ENCODE data around the gene TEC. TPM values are rescaled to one million over a fixed set of nuclear protein-coding genes. Genes with fewer than 3 reads are reported as not detected.
"Not testable (repeated sequence)": the region's sequence is repeated elsewhere in the genome, so short reads cannot be mapped to it uniquely, and the experiment has no call there.

The TEC gene
- polyA plus RNA-seq, 1 donor (not counting 4 experiments of a cell fraction or from before 2014, with no cell fraction given), result 0.39 TPM

DNA sequence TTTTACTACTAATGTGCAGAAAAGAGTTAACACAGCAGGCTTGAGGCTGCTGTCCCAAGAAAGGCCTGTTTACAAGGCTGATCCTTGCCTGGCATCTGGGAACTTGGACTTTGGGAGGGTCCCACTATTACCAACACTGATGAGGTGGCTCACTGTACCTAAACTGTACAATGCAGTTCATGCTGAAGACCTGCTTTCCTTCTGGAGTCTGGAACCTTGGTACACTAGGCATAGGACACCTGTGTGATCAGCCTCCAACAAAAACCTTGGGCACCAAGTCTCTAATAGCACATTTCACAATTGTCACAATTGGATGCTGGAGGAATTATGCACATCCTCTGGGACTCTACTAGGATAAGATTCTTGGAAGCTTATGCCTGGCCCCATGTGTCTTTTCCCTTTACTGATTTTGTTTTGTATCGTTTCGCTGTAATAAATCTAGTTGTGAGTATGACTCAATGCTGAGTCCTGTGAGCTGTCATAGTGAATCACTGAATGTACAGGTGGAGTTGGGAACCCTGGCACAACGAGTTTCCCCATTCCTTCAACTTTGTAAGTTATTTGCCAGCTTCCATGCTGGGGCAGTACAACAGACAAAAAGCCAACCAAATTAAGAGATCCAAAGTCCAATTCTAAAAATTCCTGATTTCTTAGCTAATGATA lies 45.9 kb downstream of the TEC start:
- FAIRE-seq (peak; percentile 99), DNase-seq (ENCODE audit: low read depth, low spot score) (peak; percentile 21)
- Histone ChIP-seq H4K20me1 (ENCODE audit: control insufficient read depth, extremely low read depth, insufficient read depth, low read length) (no peaks in the 10 kb centered on the region), H3K36me3 (ENCODE audit: control insufficient read depth in 2 of 2, extremely low read depth in 1 of 2, insufficient read depth in 2 of 2, low read length in 2 of 2) (no peaks in the 10 kb centered on the region), H3K9me1 (ENCODE audit: control insufficient read depth, extremely low read depth, insufficient read depth, low read length) (peaks cover 2% of the 10 kb centered on the region), H3K79me2 (ENCODE audit: control insufficient read depth, insufficient read depth, low read length) (no peaks in the 10 kb centered on the region), H3K4me3 (ENCODE audit: control insufficient read depth in 2 of 3, extremely low read depth in 1 of 3, insufficient read depth in 2 of 3, low read depth in 1 of 3, low read length in 3 of 3) (no peak overlapping the region), H3K4me1 (ENCODE audit: control insufficient read depth, extremely low read depth, insufficient read depth, low read length) (peaks cover 14% of the 10 kb centered on the region), H3K9me3 (ENCODE audit: control insufficient read depth, low read depth, low read length) (no peaks in the 10 kb centered on the region), H3K9ac (ENCODE audit: control insufficient read depth, extremely low read depth, insufficient read depth, low read length) (no peak overlapping the region), H3K27me3 (ENCODE audit: control insufficient read depth, extremely low read depth, insufficient read depth, low read length) (no peaks in the 10 kb centered on the region), H3K4me2 (ENCODE audit: control insufficient read depth, extremely low read depth, insufficient read depth, low read depth, low read length) (peak overlapping the region; percentile 37), H2AFZ (ENCODE audit: control insufficient read depth, low read length) (no peak overlapping the region), H3K27ac (ENCODE audit: control insufficient read depth, insufficient read depth, low read length) (peak overlapping the region; percentile 22)
- dilution Hi-C loops (cut with MboI; ENCODE audit: extremely low pct_ligation_motif_present, low sequenced_read_pairs), result no loop called here
- TF ChIP-seq, protein P1, sequence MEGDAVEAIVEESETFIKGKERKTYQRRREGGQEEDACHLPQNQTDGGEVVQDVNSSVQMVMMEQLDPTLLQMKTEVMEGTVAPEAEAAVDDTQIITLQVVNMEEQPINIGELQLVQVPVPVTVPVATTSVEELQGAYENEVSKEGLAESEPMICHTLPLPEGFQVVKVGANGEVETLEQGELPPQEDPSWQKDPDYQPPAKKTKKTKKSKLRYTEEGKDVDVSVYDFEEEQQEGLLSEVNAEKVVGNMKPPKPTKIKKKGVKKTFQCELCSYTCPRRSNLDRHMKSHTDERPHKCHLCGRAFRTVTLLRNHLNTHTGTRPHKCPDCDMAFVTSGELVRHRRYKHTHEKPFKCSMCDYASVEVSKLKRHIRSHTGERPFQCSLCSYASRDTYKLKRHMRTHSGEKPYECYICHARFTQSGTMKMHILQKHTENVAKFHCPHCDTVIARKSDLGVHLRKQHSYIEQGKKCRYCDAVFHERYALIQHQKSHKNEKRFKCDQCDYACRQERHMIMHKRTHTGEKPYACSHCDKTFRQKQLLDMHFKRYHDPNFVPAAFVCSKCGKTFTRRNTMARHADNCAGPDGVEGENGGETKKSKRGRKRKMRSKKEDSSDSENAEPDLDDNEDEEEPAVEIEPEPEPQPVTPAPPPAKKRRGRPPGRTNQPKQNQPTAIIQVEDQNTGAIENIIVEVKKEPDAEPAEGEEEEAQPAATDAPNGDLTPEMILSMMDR (optimal IDR thresholded peaks at IDR 0.05 in 1 of 3, IDR thresholded peaks at IDR 0.05 in 1 of 3, conservative IDR thresholded peaks at IDR 0.05 in 1 of 3; ENCODE audit: extremely low read depth in 1 of 3, insufficient read depth in 2 of 3, low read length in 3 of 3), result no peak
- TF ChIP-seq EZH2 (IDR thresholded peaks at IDR 0.05; ENCODE audit: low read length), result no peak

DNA sequence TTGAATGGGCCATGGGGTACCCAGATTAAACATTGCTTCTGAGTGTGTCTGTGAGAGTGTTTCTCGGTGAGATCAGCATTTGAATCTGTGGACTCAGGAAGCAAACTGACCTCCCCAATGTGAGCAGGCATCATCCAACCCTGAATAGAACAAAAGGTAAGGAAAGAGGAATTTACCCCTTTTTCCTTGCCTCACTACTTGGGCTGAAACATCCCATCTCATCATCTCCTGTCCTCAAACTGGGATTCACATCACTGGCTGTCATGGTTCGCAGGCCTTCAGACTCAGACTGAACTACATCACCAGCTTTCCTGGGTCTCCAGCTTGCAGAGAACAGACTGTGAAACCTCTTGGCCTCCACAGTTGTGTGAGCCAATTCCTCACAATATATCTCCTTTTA lies 47.1 kb downstream of the TEC start:
- Histone ChIP-seq H3K79me2 (ENCODE audit: control insufficient read depth, insufficient read depth, low read length) (no peaks in the 10 kb centered on the region), H3K9me3 (ENCODE audit: control insufficient read depth, low read depth, low read length) (no peaks in the 10 kb centered on the region), H3K36me3 (ENCODE audit: control insufficient read depth in 2 of 2, extremely low read depth in 1 of 2, insufficient read depth in 2 of 2, low read length in 2 of 2) (no peaks in the 10 kb centered on the region), H2AFZ (ENCODE audit: control insufficient read depth, low read length) (no peak overlapping the region), H3K4me2 (ENCODE audit: control insufficient read depth, extremely low read depth, insufficient read depth, low read depth, low read length) (no peak overlapping the region), H3K27me3 (ENCODE audit: control insufficient read depth, extremely low read depth, insufficient read depth, low read length) (no peaks in the 10 kb centered on the region), H4K20me1 (ENCODE audit: control insufficient read depth, extremely low read depth, insufficient read depth, low read length) (no peaks in the 10 kb centered on the region), H3K27ac (ENCODE audit: control insufficient read depth, insufficient read depth, low read length) (no peak overlapping the region), H3K9ac (ENCODE audit: control insufficient read depth, extremely low read depth, insufficient read depth, low read length) (no peak overlapping the region), H3K4me3 (ENCODE audit: control insufficient read depth in 2 of 3, extremely low read depth in 1 of 3, insufficient read depth in 2 of 3, low read depth in 1 of 3, low read length in 3 of 3) (no peak overlapping the region), H3K4me1 (ENCODE audit: control insufficient read depth, extremely low read depth, insufficient read depth, low read length) (peaks cover 14% of the 10 kb centered on the region), H3K9me1 (ENCODE audit: control insufficient read depth, extremely low read depth, insufficient read depth, low read length) (peaks cover 2% of the 10 kb centered on the region)
- dilution Hi-C loops (cut with MboI; ENCODE audit: extremely low pct_ligation_motif_present, low sequenced_read_pairs), result no loop called here
- no peak for FAIRE-seq
- DNase-seq (ENCODE audit: low read depth, low spot score), result no peak
- TF ChIP-seq, protein P1 (optimal IDR thresholded peaks at IDR 0.05 in 1 of 3, IDR thresholded peaks at IDR 0.05 in 1 of 3, conservative IDR thresholded peaks at IDR 0.05 in 1 of 3; ENCODE audit: extremely low read depth in 1 of 3, insufficient read depth in 2 of 3, low read length in 3 of 3), result no peak
- TF ChIP-seq EZH2 (IDR thresholded peaks at IDR 0.05; ENCODE audit: low read length), result no peak

DNA sequence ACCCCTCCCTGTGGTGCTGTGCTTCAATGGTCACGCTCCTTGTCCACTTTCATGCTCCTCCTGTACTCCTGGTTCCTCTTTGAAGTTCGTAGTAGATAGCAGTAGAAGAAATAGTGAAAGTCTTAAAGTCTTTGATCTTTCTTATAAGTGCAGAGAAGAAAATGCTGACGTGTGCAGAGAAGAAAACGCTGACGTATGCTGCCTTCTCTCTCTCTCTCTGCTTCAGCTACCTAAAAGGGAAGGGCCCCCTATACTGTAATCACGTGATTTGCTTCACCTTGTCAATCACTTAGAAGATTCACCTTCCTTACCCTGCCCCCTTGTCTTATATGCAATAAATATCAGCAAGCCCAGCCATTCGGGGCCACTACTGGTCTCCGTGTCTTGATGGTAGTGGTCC lies 50.2 kb downstream of the TEC start:
- H3K27ac ChIP-seq (ENCODE audit: control insufficient read depth, insufficient read depth, low read length); H3K9ac ChIP-seq (ENCODE audit: control insufficient read depth, extremely low read depth, insufficient read depth, low read length); H3K27me3 ChIP-seq (ENCODE audit: control insufficient read depth, extremely low read depth, insufficient read depth, low read length); DNase-seq (ENCODE audit: low read depth, low spot score); dilution Hi-C loops (cut with MboI; ENCODE audit: extremely low pct_ligation_motif_present, low sequenced_read_pairs); H3K36me3 ChIP-seq (ENCODE audit: control insufficient read depth in 2 of 2, extremely low read depth in 1 of 2, insufficient read depth in 2 of 2, low read length in 2 of 2); H4K20me1 ChIP-seq (ENCODE audit: control insufficient read depth, extremely low read depth, insufficient read depth, low read length); FAIRE-seq; H3K9me3 ChIP-seq (ENCODE audit: control insufficient read depth, low read depth, low read length); H3K4me2 ChIP-seq (ENCODE audit: control insufficient read depth, extremely low read depth, insufficient read depth, low read depth, low read length); H2AFZ ChIP-seq (ENCODE audit: control insufficient read depth, low read length); H3K4me3 ChIP-seq (ENCODE audit: control insufficient read depth in 2 of 3, extremely low read depth in 1 of 3, insufficient read depth in 2 of 3, low read depth in 1 of 3, low read length in 3 of 3); H3K9me1 ChIP-seq (ENCODE audit: control insufficient read depth, extremely low read depth, insufficient read depth, low read length); H3K79me2 ChIP-seq (ENCODE audit: control insufficient read depth, insufficient read depth, low read length): not testable (repeated sequence)
- H3K4me1 ChIP-seq (ENCODE audit: control insufficient read depth, extremely low read depth, insufficient read depth, low read length), result peaks cover 12% of the 10 kb centered on the region

Measured in keratinocyte (primary cell).